GM12873 (cell line): Measurements from ENCODE around the gene KMT5B.

ENCODE experiments used
- CTCF ChIP-seq: IDR thresholded peaks from 2 replicates; pipeline ENCODE4 v1.5.1; 2012; ENCODE audit warnings: low read depth, mild to moderate bottlenecking, moderate library complexity, low read length, control low read depth; ENCODE audit not compliant: insufficient read depth; ENCODE audit errors: missing control alignments

The KMT5B gene

GRCh38 chr11:68135161-68135560 lies 77.9 kb downstream of the KMT5B start:
- no peak for TF ChIP-seq CTCF

GRCh38 chr11:68133761-68134160 lies 79.3 kb downstream of the KMT5B start:
- TF ChIP-seq CTCF = no peak

GRCh38 chr11:68130121-68130520 lies 83.0 kb downstream of the KMT5B start:
- no peak for TF ChIP-seq CTCF

GRCh38 chr11:68128682-68129327 lies 84.3 kb downstream of the KMT5B start:
- TF ChIP-seq CTCF = no peak

- TF ChIP-seq CTCF = no peak
Observed at GRCh38 chr11:68127714-68128681, 85.1 kb downstream of the KMT5B start.

GRCh38 chr11:68125164-68125563 lies 87.9 kb downstream of the KMT5B start:
- TF ChIP-seq CTCF = no peak

- no peak for TF ChIP-seq CTCF
Observed at GRCh38 chr11:68122936-68123539, 90.1 kb downstream of the KMT5B start.
